Ishikawa (cell line): Measurements from ENCODE around the gene ARSA.

Experiments
- EP300 ChIP-seq: IDR thresholded peaks from 2 replicates; pipeline ENCODE4 v1.6.1; 2012; ENCODE audit warnings: borderline replicate concordance
- FOXM1 ChIP-seq: IDR thresholded peaks from 2 replicates; pipeline ENCODE4 v1.6.1; 2012; ENCODE audit warnings: low read depth, borderline replicate concordance
- MAX ChIP-seq: IDR thresholded peaks from 2 replicates; pipeline ENCODE4 v1.6.1; 2012
- RAD21 ChIP-seq: IDR thresholded peaks from 2 replicates; pipeline ENCODE4 v1.6.1; 2012; ENCODE audit warnings: low read depth
- REST ChIP-seq: IDR thresholded peaks from 2 replicates; pipeline ENCODE4 v1.6.1; 2012; ENCODE audit warnings: low read depth, mild to moderate bottlenecking
- TAF1 ChIP-seq: IDR thresholded peaks from 2 replicates; pipeline ENCODE4 v1.6.1; 2012; ENCODE audit warnings: low read depth, mild to moderate bottlenecking
- YY1 ChIP-seq: IDR thresholded peaks from 2 replicates; pipeline ENCODE4 v1.6.1; 2012; ENCODE audit warnings: low read depth

GRCh38 chr22:50676661-50677492, 48.9 kb upstream of the ARSA start:
- TF ChIP-seq REST (no peak), RAD21 (no peak), FOXM1 (no peak), MAX (no peak), YY1 (no peak), TAF1 (no peak), EP300 (no peak)
